HG02798 (cell line): Measurements from ENCODE around the gene KYNU.
A peak's percentile ranks its signal among the peaks of the same experiment; 100 is the strongest.
"Not testable (repeated sequence)": the region's sequence is repeated elsewhere in the genome, so short reads cannot be mapped to it uniquely, and the experiment has no call there.

Experiments used
- ATAC-seq: cut with Tn5 transposase; IDR thresholded peaks from one replicate; pipeline ENCODE4 v1.9.1; 2021; ENCODE audit warnings: mild to moderate bottlenecking; ENCODE audit not compliant: unreplicated experiment, poor library complexity

The KYNU gene

DNA sequence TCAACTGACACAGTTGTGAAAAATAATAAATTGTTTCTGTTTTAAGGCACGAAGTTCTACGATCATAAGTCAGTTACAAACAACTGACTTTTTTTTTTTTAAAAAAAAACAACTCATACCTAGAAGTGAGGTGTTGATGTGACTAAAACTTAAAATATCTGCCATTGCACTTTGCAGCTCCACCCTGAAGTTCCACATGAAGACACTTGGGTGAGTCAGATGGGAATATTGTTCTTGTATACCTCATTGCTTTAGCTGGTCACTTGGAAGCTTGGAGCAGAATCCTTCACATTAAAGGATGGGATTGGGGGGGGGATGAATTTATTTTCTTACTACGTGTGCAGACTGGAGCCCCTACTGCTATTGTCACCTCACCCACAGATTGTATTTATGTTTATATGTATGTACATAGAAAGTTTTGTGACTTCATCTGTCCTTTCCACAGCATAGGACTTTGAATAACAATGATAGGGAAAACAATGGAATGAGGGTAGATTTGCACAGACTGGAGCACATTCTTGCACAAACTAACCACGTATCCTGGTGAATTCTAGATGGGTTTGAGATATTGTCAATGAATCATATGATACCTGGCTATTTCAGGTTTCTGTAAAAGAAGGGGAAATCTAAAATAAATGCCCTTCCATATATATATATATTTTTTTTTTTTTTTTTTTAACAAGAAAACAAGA is 193.9 kb downstream of the KYNU start:
- no peak for ATAC-seq

DNA sequence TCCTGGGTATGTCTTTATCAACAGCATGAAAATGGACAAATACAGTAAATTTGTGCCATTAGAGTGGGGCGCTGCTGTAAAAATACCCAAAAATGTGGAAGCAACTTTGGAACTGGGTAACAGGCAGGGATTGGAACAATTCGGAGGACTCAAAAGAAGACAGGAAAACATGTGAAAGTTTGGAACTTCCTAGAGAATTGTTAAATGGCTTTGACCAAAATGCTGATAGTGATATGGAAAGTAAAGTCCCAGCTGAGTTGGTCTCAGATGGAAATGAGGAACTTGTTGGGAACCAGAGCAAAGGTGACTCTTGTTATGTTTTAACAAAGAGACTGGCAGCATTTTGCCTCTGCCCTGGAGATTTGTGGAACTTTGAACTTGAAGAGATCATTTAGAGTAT is 197.4 kb downstream of the KYNU start:
- not testable (repeated sequence) for ATAC-seq

DNA sequence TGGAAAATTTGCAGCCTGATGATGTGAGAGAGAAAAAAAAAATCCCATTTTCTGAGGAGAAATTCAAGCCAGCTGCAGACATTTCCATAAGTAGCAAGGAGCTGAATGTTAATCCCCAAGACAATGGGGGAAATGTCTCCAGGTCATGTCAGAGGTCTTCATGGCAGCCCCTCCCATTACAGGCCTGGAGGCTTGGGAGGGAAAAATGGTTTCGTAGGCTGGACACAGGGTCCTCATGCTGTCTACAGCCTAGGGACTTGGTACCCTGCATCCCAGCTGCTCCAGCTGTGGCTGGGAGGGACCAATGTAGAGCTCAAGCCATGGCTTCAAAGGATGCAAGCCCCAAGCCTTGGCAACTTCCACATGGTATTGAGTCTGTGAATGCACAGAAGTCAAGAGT is 198.2 kb downstream of the KYNU start:
- ATAC-seq: no peak

DNA sequence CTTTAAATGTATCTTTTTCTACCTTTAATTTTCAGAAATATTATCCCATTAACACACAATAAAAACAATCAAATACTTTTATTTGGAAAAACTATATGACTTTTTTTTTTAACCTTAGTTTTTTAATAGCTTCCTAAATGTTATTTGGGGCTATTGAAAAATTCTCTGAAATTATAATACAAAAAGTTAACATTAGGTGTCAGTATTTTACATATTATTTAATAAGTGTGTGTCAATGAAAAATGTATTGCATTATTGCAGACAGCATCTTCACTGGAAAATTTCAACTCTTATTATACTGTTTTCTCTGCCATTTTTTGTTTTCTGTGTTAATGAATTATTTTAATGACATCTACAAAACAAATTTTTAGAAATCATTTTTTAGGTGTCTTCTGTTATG is 200.6 kb downstream of the KYNU start:
- ATAC-seq: no peak

DNA sequence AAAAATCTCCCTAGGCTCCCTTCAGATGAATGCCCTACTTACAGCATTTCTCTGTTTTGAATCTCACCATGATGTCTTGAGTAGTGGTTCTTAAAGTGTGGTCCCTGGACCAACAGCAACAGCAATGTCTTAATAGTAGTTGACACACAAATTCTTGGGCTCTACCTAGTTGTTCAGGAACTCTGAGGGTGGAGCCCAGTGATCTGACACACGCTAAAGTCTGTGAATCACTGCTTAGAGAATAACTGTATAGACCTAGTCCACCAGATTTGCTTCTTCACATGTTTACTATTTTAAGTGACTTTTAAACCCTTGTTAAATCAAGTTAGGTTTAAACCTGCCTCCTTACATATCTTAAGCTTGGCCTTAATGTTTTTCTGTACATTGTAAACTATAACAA is 204.2 kb downstream of the KYNU start:
- no peak for ATAC-seq

DNA sequence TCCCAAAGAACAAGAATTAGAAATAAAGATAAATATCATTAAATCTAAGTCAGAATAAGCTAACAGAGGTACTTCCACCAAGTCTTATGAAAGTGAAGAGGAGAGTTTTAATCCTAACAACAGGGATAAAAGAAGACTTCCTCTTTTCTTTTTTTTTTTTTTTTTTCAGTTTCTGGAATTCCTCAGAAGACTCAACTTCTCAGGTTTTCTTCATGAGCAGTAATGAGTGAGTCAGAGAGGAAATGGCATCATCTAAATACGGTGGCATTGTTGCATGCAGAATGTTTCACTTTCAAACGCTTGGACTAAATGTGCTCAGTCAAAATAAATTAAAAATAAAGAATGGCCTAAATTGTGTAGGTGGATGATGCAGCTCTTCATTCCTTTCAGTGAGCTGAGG is 206.2 kb downstream of the KYNU start:
- ATAC-seq: peak; percentile 45

DNA sequence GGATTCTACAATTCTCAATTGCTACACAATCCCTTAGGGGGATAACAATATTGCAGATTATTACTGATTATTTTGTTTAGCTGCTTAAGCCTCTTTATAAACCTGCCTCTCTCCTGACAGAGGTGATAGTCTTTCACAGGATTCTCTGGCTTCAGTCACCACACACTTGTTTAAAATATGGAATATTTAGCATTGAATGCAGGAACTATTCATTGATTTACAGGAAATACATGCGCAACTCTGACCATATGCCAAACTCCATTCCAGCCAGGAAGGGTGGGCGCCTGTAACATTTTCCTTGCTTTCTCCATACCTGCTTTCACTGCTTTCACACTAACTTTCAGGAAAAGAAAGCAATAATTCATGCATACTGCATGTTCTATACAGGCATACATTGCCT is 207.0 kb downstream of the KYNU start:
- no peak for ATAC-seq

DNA sequence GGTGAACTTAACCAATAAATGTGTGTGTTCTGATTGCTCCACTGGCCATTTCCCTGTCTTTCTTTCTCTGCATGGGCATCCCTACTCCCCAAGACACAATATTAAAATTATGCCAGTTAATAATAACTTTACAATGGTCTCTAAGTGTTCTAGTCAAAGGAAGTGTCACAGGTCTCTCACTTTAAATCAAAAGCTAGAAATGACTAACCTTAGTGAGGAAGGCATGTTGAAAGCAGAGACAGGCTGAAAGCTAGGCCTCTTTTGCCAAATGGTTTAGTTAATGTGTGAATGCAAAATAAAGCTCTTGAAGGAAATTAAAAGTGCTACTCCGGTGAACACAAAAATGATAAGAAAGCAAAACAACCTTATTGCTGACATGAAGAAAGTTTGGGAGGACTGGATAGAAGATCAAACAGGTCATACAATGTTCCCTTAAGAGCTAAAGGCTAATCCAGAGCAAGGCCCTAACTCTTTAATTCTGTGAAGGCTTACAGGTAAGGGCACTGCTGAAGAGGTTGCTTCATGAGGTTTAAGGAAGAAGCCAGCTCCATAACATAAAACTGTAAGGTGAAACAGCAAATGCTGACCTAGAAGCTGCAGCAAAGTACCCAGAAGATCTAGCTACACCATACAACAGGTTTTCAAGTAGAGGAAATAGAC is 207.8 kb downstream of the KYNU start:
- ATAC-seq: no peak

DNA sequence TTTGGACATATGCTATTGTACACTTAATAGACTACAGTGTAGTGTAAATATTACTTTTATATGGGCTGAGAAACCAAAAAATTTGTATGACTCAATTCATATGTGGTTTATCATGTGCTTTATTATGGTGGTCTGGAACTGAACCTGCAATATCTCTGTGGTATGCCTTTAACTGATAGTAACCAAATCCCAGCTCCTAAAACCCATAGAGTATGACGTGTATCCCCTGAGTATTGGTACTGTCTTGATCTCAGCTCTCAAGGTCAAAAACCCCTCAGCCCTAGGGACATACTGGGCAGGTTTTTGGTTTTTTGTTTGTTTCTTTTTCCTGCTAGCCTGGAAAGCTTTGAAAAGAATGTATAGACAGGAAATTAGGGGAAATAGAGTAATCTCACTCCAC is 209.6 kb downstream of the KYNU start:
- ATAC-seq: no peak

DNA sequence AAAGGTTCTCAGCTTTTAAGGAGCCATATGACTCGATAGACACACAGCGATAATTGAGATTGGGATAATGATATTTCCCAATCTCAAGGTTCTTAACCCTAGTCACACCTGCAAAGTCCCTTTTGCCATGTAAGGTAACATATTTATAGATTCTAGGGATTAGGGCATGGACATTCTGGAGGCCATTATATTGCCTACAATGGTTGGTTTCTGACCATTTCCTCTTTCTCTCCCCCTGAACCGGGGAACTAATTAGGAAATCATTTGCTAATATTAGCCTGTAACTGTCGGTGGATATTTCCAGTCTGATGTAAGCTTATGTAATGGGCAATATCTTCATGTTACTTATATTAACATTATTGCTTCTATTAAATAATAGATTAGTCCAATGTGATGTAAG is 210.9 kb downstream of the KYNU start:
- no peak for ATAC-seq

DNA sequence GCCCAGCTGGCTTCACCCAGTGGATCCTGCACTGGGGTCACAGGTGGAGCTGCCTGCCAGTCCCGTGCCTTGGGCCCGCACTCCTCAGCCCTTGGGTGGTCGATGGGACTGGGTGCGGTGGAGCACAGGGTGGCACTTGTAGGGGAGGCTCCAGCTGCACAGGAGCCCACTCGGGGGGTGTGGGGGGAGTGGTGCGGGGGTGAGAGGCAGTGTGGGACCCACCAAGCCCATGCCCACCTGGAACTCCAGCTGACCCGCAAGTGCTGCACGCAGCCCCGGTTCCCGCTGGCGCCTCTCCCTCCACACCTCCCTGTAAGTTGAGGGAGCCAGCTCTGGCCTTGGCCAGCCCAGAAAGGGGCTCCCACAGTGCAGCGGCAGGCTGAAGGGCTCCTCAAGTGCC is 212.1 kb downstream of the KYNU start:
- not testable (repeated sequence) for ATAC-seq
